Spleen (tissue), 11 donors: ENCODE data around the gene GPR75. TPM values are rescaled to one million over a fixed set of nuclear protein-coding genes. Genes with fewer than 3 reads are reported as not detected.

Experiments
- DNase-seq: peaks from one replicate; pipeline ENCODE4 v3.0.0-alpha.2; 2020
- H3K27ac ChIP-seq, 8 donors: fragments of 200-600 bp; sonication (generic) in 7 of 8; 1 replicate in 4 of 8; 2 replicates in 4 of 8; pipeline versions ENCODE4 v1.5.0 to v1.8.0; 2016 to 2021; ENCODE audit warnings: inconsistent platforms in 4 of 8, mild to moderate bottlenecking in 4 of 8, moderate library complexity in 1 of 8
- H3K27me3 ChIP-seq, 7 donors: fragments of 200-600 bp; sonication (generic) in 6 of 7; replicated peaks in 1 of 7; 1 replicate in 4 of 7; 2 replicates in 3 of 7; pipeline versions ENCODE4 v1.5.0 to v1.8.0; 2016 to 2021; ENCODE audit warnings: inconsistent platforms in 3 of 7, mild to moderate bottlenecking in 1 of 7
- H3K36me3 ChIP-seq, 6 donors: fragments of 200-600 bp; sonication (generic) in 5 of 6; 1 replicate in 4 of 6; 2 replicates in 2 of 6; pipeline versions ENCODE4 v1.5.0 to v1.8.0; 2016 to 2021; ENCODE audit warnings: inconsistent platforms in 2 of 6
- H3K4me1 ChIP-seq, 6 donors: fragments of 200-600 bp; sonication (generic) in 5 of 6; 1 replicate in 3 of 6; 2 replicates in 3 of 6; pipeline versions ENCODE4 v1.5.0 to v1.8.0; 2016 to 2021; ENCODE audit warnings: inconsistent platforms in 3 of 6
- H3K4me3 ChIP-seq, 8 donors: fragments of 200-600 bp; sonication (generic) in 7 of 8; 1 replicate in 4 of 8; 2 replicates in 4 of 8; pipeline versions ENCODE4 v1.5.0 to v1.8.0; 2016 to 2021; ENCODE audit warnings: inconsistent platforms in 4 of 8, mild to moderate bottlenecking in 4 of 8, moderate library complexity in 2 of 8
- H3K9me3 ChIP-seq, 8 donors: fragments of 200-600 bp; sonication (generic) in 7 of 8; 1 replicate in 4 of 8; 2 replicates in 4 of 8; pipeline versions ENCODE4 v1.5.0 to v1.8.0; 2016 to 2021; ENCODE audit warnings: inconsistent platforms in 4 of 8
- POLR2A ChIP-seq, 3 donors: fragments of 450-650 bp; IDR thresholded peaks; one replicate each; pipeline ENCODE4 v1.5.1; 2017; ENCODE audit warnings: antibody characterized with exemption in 3 of 3, mild to moderate bottlenecking in 1 of 3
- POLR2AphosphoS5 ChIP-seq, 3 donors: sonication (generic); formaldehyde crosslinking; IDR thresholded peaks; one replicate each; pipeline ENCODE4 v1.5.1; 2017; ENCODE audit warnings: antibody characterized with exemption in 3 of 3
- WGBS, 5 donors: extraction: QIAGEN DNeasy Blood & Tissue Kit in 3 of 5; methylation state at CpG; one replicate each; pipeline versions ENCODE4 v1.1.5 to v1.1.7; 2013 to 2018; 5-methylcytosine and 5-hydroxymethylcytosine counted together
- intact Hi-C: fragments of 100-400 bp; cut with DNase I; formaldehyde crosslinking; loops from one replicate; pipeline ENCODE4 v1.15.0; 2023; ENCODE audit warnings: low total_unique reads
- polyA plus RNA-seq, 3 donors: library from polyadenylated mRNA; stranded (reverse); fragments of 200-250 nt; gene quantifications; one replicate each; pipeline ENCODE4 v1.2.1, GENCODE V29; 2013
- total RNA-seq, 7 donors: library from RNA; depleted of rRNA in 3 of 7; stranded (reverse); fragments of >200 nt in 3 of 7; fragmentation: NEBNext Ultra II Directional in 4 of 7; extraction: Animal tissue kit (Norgen Biotek cat#: 25700) in 4 of 7; gene quantifications; one replicate each; pipeline versions ENCODE4 v1.1.0 to v1.2.1, GENCODE V29; 2016 to 2021
- TF ChIP-seq, protein P1 (sequence below), 11 experiments: fragments of 200-600 bp in 7 of 11; fragments of 450-650 bp in 4 of 11; sonication (generic) in 4 of 11; IDR thresholded peaks in 8 of 11; conservative IDR thresholded peaks in 3 of 11; 1 replicate in 7 of 11; 2 replicates in 4 of 11; pipeline versions ENCODE4 v1.4.0 to v1.8.0; 2016 to 2021; ENCODE audit warnings: antibody characterized with exemption in 11 of 11, inconsistent platforms in 4 of 11, mild to moderate bottlenecking in 1 of 11
- donor health status: healthy with polysubstance abuse.
- donor health status: DM: no; HTN: no; CAD: no; lungs with moderate emphysema.
- donor health status: DM: no; HTN: no; CAD: no.
- donor health status: Bipolar disorder and iron deficiency.
- donor health status: healthy.
- donor health status: DM: no; HTN: no; CAD: no.
- donor health status: DM: yes; HTN: yes; CAD: no.

Gene GPR75
- total and polyA plus RNA-seq, 10 donors = 0.08 to 10.9 (median 3.8) TPM

DNA sequence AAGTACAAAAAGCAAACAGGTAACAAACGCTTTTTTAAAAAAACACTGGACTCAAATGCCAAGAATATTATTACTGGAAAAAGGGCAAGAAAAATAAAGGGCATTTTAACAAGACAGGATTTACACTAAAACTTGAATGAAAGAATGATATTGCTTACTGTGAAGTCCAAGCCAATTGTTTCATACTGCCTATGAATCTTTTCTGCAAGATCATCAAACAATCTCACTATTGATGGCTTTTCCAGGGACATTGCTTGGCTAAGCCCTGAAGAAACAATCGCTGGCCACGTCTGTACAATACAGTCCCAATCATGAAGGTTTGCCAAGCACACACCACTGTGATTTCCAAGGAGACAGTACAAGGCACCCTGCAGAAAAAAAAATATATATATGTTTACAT, 41.4 kb upstream of the GPR75 start:
- no peak overlapping the region for H3K27ac ChIP-seq
- H3K4me3 ChIP-seq = no peak overlapping the region
- no peak for DNase-seq
- H3K27me3 ChIP-seq = no peaks in the 10 kb centered on the region
- intact Hi-C loops = no loop called here
- H3K36me3 ChIP-seq = peaks cover 2 to 100% (median 91%) of the 10 kb centered on the region in 6 donors
- H3K9me3 ChIP-seq = no peaks in the 10 kb centered on the region
- 91 to 98% (median 95%) methylated on average over 3 of the region's 3 CpGs for WGBS, 5 donors
- no peaks in the 10 kb centered on the region for H3K4me1 ChIP-seq
- TF ChIP-seq POLR2AphosphoS5 (IDR thresholded peaks at IDR 0.05) (no peak), POLR2A (IDR thresholded peaks at IDR 0.05) (no peak)
- TF ChIP-seq, protein P1, sequence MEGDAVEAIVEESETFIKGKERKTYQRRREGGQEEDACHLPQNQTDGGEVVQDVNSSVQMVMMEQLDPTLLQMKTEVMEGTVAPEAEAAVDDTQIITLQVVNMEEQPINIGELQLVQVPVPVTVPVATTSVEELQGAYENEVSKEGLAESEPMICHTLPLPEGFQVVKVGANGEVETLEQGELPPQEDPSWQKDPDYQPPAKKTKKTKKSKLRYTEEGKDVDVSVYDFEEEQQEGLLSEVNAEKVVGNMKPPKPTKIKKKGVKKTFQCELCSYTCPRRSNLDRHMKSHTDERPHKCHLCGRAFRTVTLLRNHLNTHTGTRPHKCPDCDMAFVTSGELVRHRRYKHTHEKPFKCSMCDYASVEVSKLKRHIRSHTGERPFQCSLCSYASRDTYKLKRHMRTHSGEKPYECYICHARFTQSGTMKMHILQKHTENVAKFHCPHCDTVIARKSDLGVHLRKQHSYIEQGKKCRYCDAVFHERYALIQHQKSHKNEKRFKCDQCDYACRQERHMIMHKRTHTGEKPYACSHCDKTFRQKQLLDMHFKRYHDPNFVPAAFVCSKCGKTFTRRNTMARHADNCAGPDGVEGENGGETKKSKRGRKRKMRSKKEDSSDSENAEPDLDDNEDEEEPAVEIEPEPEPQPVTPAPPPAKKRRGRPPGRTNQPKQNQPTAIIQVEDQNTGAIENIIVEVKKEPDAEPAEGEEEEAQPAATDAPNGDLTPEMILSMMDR (IDR thresholded peaks at IDR 0.05 in 8 of 11, conservative IDR thresholded peaks at IDR 0.05 in 3 of 11) = no peak

DNA sequence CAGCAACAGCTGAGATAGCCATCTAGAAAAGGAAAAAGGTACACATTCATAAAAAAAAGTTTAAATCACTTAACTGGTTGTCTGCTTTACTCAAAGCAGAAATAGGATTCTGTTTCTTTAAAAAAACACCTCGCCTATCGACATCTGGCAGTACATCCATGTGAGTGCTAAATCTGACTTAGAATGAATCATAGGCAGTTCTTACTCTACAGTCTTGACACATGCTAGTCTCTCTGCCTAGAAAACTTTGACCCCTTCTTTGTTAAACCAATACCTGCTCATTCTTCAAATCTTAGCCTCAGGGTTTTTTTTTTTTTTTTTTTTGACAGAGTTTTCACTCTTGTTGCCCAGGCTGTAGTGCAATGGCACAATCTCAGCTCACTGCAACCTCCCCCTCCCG, 37.1 kb upstream of the GPR75 start:
- TF ChIP-seq, protein P1 (IDR thresholded peaks at IDR 0.05 in 8 of 11, conservative IDR thresholded peaks at IDR 0.05 in 3 of 11) = no peak
- TF ChIP-seq POLR2AphosphoS5 (IDR thresholded peaks at IDR 0.05) (no peak), POLR2A (IDR thresholded peaks at IDR 0.05) (no peak)
- H3K27me3 ChIP-seq = no peaks in the 10 kb centered on the region
- H3K4me3 ChIP-seq = no peak overlapping the region
- no peak for DNase-seq
- no peak overlapping the region for H3K27ac ChIP-seq
- H3K4me1 ChIP-seq = no peaks in the 10 kb centered on the region
- intact Hi-C loops = no loop called here
- H3K36me3 ChIP-seq = peaks cover 2 to 100% (median 87%) of the 10 kb centered on the region in 6 donors
- H3K9me3 ChIP-seq = no peaks in the 10 kb centered on the region
- 85 to 95% (median 87%) methylated on average over 3 of the region's 3 CpGs for WGBS, 5 donors

DNA sequence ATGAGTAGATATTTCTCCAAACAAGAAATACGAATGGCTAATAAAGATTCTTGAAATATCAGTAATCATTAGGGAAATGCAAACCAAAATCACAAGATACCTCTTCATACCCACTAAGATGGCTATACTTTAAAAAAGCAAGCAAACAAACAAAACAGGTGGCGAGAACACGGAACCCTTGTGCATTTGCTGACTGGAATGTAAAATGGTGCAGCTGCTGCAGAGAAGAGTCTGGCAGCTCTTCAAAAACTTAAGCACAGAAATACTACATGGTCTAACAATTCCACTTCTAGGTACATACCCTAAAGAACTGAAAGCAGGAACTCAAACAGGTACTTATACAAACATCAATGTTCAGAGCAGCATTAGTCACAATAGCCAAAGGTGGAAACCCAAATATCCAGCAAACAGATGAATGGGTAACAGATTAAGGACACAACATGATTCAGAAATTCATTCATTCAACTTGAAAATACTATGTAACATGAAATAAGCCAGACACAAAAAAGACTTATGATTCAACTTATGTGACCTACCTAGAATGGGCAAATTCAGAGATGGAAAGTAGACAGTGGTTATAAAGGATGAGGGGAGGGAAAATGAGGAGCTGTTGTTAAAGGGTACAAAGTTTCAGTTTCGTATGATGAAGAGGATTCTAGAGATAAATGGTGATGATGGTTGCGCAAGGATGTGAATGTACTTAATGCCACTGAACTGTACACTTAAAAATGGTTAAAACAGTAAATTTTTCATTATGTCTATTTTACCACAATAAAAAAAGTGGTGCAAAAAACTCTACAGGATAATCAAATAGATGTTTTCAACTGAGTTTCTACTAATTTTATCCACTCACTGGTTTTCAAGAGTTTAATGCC, 26.9 kb upstream of the GPR75 start:
- no peak overlapping the region for H3K27ac ChIP-seq
- intact Hi-C loops = no loop called here
- 89 to 95% (median 94%) methylated on average over 5 of the region's 5 CpGs for WGBS, 5 donors
- no peaks in the 10 kb centered on the region for H3K9me3 ChIP-seq
- no peaks in the 10 kb centered on the region for H3K4me1 ChIP-seq
- no peaks in the 10 kb centered on the region for H3K27me3 ChIP-seq
- TF ChIP-seq, protein P1 (IDR thresholded peaks at IDR 0.05 in 8 of 11, conservative IDR thresholded peaks at IDR 0.05 in 3 of 11) = no peak
- TF ChIP-seq POLR2AphosphoS5 (IDR thresholded peaks at IDR 0.05) (no peak), POLR2A (IDR thresholded peaks at IDR 0.05) (no peak)
- no peak overlapping the region for H3K4me3 ChIP-seq
- DNase-seq = no peak
- peaks cover 6 to 100% (median 93%) of the 10 kb centered on the region in 6 donors for H3K36me3 ChIP-seq

DNA sequence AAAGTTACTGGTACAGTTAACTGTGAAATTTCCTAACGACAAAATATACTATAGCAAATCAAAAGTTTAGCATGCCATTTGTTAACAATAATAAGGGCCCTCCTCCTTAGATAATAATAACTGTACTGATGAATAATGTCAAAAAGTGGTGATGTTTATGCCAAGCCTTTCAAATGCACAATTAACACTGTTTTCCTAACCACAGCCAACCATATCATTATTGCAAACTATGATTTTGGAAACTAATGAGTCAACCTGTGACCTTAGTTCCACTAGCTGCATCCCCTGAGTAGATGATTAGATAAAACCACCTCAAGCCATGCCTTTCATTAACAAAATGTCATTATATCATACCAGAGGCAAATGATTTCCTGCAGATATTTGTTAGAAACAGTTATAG, 25.1 kb upstream of the GPR75 start:
- Histone ChIP-seq H3K27ac (no peak overlapping the region), H3K36me3 (peaks cover 4 to 100% (median 77%) of the 10 kb centered on the region in 6 donors), H3K4me3 (no peak overlapping the region), H3K9me3 (no peaks in the 10 kb centered on the region), H3K27me3 (no peaks in the 10 kb centered on the region), H3K4me1 (no peaks in the 10 kb centered on the region)
- no peak for DNase-seq
- intact Hi-C loops = no loop called here
- WGBS, 5 donors = 85 to 98% (median 92%) methylated on average over 1 of the region's 1 CpG
- TF ChIP-seq, protein P1 (IDR thresholded peaks at IDR 0.05 in 8 of 11, conservative IDR thresholded peaks at IDR 0.05 in 3 of 11) = no peak
- TF ChIP-seq POLR2AphosphoS5 (IDR thresholded peaks at IDR 0.05) (no peak), POLR2A (IDR thresholded peaks at IDR 0.05) (no peak)
